IPS-15b (cell line): ENCODE measurements around the gene C1orf232.

Source experiments
- H3K27me3 ChIP-seq: one replicate; pipeline ENCODE4 v1.6.1; 2013; ENCODE audit warnings: low read length; ENCODE audit not compliant: control insufficient read depth, insufficient read depth
- H3K36me3 ChIP-seq: one replicate; pipeline ENCODE4 v1.6.1; 2013; ENCODE audit warnings: low read length; ENCODE audit not compliant: control insufficient read depth, insufficient read depth
- H3K4me1 ChIP-seq: one replicate; pipeline ENCODE4 v1.6.1; 2013; ENCODE audit warnings: mild to moderate bottlenecking, low read length; ENCODE audit not compliant: control insufficient read depth, insufficient read depth
- H3K4me3 ChIP-seq: one replicate; pipeline ENCODE4 v1.5.1; 2013; ENCODE audit warnings: low read depth, low read length
- H3K9ac ChIP-seq: one replicate; pipeline ENCODE4 v1.6.1; 2013; ENCODE audit warnings: low read depth, mild to moderate bottlenecking, low read length
- H3K9me3 ChIP-seq: one replicate; pipeline ENCODE4 v1.6.1; 2013; ENCODE audit warnings: mild to moderate bottlenecking, low read length; ENCODE audit not compliant: control insufficient read depth, insufficient read depth

The C1orf232 gene

DNA sequence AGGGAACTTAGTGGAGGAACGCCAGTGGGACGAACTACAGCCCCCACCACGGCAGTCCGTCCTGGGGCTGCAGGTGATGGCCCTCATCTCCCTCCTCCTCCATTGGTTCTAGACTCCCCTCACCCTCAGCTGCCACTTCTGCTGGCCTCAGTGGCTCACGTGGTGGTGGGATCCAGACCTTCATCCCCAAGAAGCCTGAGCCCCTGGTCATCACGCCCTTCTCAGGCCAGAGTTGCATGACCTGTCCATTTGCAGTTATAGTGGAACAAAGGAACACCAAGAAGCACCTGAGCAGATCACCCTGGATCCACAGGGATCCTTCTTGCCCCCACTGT lies 22.8 kb downstream of the C1orf232 start:
- Histone ChIP-seq H3K4me3 (no peak overlapping the region), H3K27me3 (peaks cover 36% of the 10 kb centered on the region), H3K9me3 (no peaks in the 10 kb centered on the region), H3K36me3 (no peaks in the 10 kb centered on the region), H3K4me1 (no peaks in the 10 kb centered on the region), H3K9ac (no peak overlapping the region)

DNA sequence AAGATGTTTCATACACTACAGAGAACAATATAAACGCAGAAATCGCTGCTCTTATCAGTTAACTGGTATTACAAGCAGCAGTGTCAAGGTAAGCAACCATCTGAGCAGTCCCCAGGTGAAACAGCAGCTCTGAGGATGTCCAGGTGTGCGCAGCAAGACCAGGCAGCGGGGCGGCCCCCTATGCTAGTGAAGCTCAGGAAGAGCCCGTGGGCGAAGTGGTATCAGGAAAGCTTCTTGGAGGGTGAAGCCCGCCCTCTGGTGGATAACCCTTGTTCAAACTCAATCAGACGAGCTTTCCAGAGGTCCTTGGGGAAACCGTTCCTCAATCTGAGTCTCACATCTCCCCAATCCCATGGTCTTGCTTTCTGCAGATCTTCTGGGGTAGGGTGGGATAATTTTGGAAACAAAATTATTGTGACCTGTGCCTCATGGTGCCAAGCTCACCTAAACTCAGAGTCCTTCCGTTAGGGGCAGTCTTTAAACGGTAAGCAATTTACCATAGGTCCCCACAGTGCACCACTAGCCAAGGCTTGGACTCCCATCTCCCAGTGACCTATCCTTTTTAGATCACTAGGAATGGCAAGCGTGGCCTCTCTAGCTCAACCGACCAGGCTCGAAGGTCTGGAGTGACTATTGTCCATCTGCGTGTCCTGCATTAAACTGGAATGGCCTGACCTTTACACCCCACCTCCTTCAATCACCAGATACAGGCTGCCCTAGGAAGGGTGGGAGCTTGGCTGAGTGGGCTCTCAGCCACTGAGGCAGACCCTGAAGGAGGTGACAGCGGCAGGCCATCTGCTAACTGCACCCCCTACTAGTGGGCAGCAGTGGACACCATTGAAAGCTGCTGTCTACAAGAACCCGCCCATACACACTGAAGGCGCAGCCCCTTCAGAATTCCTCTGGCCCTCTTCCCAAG lies 23.5 kb downstream of the C1orf232 start:
- Histone ChIP-seq H3K4me1 (no peaks in the 10 kb centered on the region), H3K4me3 (no peak overlapping the region), H3K9ac (no peak overlapping the region)

DNA sequence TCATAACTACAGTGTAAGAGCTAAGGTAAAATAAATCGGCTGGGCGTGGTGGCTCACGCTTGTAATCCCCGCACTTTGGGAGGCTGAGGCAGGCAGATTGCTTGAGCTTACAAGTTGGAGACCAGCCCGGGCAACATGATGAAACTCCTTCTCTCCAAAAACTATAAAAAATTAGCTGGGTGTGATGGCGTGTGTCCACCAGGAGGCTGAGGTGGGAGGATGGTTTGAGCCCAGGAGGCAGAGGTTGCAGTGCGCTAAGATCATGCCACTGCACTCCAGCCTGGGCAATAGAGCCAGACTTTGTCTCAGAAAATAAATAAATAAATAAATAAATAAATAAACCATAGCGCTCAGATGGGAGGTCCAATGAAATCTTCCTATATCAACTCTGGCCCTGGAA lies 26.6 kb downstream of the C1orf232 start:
- Histone ChIP-seq H3K9ac (no peak overlapping the region), H3K4me1 (no peaks in the 10 kb centered on the region), H3K27me3 (peaks cover 12% of the 10 kb centered on the region), H3K36me3 (no peaks in the 10 kb centered on the region), H3K9me3 (no peaks in the 10 kb centered on the region), H3K4me3 (no peak overlapping the region)

More for the DNA sequence above, 23.5 kb downstream of the C1orf232 start:
- Histone ChIP-seq H3K9me3 (no peaks in the 10 kb centered on the region), H3K27me3 (peaks cover 31% of the 10 kb centered on the region), H3K36me3 (no peaks in the 10 kb centered on the region)

DNA sequence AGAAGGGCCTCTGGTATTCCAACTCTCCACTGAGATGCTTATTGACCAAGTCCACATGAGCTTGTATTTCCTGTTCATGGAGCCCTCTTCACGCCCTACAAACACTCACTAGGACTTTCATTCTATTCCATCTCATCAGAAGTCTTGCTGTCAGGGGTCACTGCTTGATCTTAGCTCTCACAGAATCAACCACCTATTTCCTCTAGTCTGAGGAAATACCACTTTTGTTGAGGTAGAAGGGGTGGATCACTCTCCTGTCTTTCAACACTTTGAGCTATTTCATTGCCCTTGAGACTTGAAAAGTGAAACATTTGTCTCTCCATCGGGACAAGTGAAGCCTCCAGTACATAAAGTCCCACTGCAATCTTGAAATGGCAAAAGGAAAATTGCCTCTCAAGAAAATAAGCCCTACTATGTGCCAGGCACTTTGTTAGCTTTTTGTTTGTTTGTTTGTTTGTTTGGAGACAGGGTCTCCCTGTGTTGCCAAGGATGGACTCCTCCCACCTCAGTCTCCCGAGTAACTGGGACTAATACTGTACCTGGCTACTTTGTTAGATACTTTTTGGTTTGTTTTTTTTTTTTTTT lies 29.7 kb downstream of the C1orf232 start:
- Histone ChIP-seq H3K4me3 (no peak overlapping the region), H3K9ac (no peak overlapping the region), H3K4me1 (no peaks in the 10 kb centered on the region), H3K27me3 (no peaks in the 10 kb centered on the region), H3K36me3 (no peaks in the 10 kb centered on the region), H3K9me3 (no peaks in the 10 kb centered on the region)

DNA sequence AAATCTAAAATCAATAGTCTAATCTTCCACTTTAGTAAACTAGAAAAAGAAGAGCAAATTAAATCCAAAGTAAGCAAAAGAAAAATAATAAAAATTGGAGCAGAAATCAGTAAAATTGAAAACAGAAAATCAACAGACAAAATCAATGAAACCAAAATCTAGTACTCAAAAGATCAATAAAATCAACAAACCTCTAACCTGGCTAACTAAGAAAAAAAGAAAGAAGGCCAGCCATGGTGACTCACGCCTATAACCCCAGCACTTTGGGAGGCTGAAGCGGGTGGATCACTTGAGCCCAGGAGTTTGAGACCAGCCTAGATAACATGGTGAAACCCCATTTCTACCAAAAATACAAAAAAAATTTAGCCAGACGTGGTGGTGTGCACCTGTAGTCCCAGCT lies 34.3 kb downstream of the C1orf232 start:
- Histone ChIP-seq H3K9ac (no peak overlapping the region), H3K27me3 (no peaks in the 10 kb centered on the region), H3K9me3 (no peaks in the 10 kb centered on the region), H3K4me3 (no peak overlapping the region), H3K4me1 (no peaks in the 10 kb centered on the region), H3K36me3 (no peaks in the 10 kb centered on the region)

DNA sequence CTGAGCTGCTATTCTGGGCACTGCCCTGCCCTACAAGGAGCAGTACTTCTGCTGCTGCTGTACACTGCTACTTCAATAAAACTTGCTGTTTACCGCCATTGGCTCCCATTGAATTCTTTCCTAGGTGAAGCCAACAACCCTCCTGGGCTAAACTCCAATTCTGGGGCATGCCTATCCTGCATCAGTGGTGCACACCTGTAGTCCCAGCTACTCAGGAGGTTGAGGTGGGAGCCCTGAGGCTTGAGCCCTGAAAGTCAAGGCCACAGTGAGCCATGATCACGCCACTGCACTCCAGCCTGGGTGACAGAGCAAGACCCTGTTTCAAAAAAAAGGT lies 36.0 kb downstream of the C1orf232 start:
- Histone ChIP-seq H3K4me1 (no peaks in the 10 kb centered on the region), H3K4me3 (no peak overlapping the region), H3K36me3 (no peaks in the 10 kb centered on the region), H3K27me3 (no peaks in the 10 kb centered on the region), H3K9ac (no peak overlapping the region), H3K9me3 (no peaks in the 10 kb centered on the region)

DNA sequence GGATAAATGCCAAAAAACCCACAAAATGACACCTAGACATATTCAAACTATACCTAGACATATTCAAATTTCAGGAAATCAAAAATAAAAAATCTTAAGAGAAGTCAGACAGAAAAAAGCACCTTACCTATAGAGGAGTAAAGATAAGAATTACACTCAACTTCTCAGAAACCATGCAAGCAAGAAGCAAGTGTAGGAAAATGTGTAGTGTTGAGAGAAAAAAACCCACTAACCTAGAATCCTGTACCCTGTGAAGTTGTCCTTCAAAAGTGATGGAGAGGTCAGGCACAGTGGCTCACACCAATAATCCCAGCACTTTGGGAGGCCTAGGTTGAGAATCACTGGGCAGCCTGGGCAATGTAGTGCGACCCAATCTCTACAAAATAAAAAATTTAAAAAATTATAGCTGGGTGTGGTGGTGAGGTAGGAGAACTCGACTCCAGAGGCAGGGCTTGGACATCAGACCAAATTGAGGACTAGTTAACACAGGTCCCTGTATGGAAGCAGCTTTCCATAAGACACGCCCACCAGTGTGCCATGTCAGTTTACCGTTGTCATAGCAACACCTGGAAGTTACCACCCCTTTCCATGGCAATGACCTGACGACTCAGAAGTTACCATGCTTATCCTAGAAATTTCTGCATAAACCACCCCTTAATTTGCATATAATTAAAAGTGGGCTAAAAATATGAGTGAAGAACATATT lies 36.5 kb downstream of the C1orf232 start:
- no peaks in the 10 kb centered on the region for H3K36me3 ChIP-seq
- no peaks in the 10 kb centered on the region for H3K27me3 ChIP-seq
- H3K9me3 ChIP-seq = no peaks in the 10 kb centered on the region
- H3K9ac ChIP-seq = no peak overlapping the region
- no peaks in the 10 kb centered on the region for H3K4me1 ChIP-seq
- no peak overlapping the region for H3K4me3 ChIP-seq

DNA sequence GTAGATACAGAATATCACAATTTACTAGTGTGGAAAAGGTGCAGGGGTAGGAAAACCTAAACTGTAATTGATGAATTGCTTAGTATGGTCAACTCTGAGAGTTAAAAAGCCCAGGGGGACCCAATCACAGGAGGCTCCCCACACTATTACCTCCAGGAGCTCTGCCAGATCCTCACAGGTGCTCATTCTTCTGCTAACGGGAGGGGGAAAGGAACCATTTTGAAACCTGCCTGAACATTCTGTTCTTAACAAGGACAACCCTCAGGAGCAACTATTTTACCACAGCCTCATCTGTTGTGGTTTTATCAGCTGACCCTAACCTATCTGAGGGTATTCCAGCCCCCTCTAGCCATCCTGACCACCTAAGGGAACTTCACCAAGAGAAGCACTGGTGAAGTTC lies 38.1 kb downstream of the C1orf232 start:
- no peak overlapping the region for H3K9ac ChIP-seq
- H3K27me3 ChIP-seq = no peaks in the 10 kb centered on the region
- H3K4me1 ChIP-seq = peaks cover 4% of the 10 kb centered on the region
- no peak overlapping the region for H3K4me3 ChIP-seq
- no peaks in the 10 kb centered on the region for H3K9me3 ChIP-seq
- H3K36me3 ChIP-seq = no peaks in the 10 kb centered on the region

DNA sequence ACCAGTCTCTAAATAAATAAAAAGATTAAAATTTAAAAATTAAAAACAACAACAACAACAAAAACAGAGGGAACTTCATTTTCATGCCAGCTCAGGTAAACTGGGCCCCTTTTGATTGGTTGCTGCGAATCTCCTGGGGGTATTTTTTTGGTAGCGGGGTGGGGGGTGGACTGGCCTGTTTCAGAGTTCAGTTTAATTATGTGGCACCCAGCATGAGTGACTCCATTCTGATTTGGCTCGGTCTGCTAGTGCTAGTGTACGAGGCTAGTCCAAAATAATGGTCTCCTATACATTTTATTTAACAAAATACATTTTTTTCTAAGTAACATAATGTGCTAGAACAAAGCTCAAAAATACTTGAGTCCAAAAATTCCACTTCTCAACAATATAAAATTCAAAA lies 39.0 kb downstream of the C1orf232 start:
- Histone ChIP-seq H3K4me1 (peaks cover 4% of the 10 kb centered on the region), H3K9me3 (no peaks in the 10 kb centered on the region), H3K9ac (no peak overlapping the region), H3K36me3 (no peaks in the 10 kb centered on the region), H3K4me3 (no peak overlapping the region), H3K27me3 (no peaks in the 10 kb centered on the region)

DNA sequence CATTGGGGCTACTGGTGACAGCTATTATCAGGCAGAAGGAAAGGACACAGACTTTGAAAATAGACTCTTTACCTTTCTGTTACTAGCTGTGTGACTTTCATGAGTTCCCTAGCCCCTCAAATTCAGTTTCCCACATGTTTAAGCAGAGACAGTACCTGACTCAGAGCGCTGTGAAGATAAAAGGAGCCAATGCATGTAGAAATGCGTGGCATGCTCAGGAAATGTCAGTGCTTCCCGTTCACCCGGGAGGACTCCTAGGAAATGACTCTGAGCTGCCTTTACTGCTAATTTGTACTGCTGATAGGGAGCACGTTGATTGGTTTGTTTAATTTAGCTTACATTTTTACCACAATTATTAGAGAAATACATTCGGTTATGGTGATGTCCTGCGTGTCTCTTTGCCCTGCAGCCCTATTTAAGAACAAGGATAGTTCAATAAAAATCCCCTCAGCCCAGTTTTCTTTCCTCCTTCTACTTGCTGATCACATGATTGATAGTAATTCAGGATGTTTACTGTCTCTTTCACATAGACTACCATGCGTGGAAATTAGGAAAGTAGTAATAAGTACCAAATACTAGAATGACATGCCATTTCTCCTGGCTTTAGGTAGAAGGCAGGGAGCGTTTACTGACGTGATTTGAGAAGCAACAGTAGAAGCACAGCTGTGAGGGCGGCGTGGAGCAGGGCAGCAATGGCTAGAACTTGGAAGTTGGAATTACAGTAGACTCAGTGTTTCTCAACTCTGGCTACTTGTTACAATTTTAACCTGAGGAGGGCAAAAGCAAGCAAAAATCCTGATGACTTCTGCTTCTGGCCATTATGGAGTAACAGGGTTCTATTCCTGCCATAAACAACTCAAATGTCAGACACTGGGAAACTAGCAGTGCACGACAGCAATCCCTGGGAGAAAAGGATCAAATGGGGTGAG lies 41.3 kb downstream of the C1orf232 start:
- Histone ChIP-seq H3K4me3 (no peak overlapping the region), H3K9me3 (no peaks in the 10 kb centered on the region), H3K27me3 (no peaks in the 10 kb centered on the region), H3K36me3 (no peaks in the 10 kb centered on the region), H3K9ac (no peak overlapping the region), H3K4me1 (peaks cover 4% of the 10 kb centered on the region)

DNA sequence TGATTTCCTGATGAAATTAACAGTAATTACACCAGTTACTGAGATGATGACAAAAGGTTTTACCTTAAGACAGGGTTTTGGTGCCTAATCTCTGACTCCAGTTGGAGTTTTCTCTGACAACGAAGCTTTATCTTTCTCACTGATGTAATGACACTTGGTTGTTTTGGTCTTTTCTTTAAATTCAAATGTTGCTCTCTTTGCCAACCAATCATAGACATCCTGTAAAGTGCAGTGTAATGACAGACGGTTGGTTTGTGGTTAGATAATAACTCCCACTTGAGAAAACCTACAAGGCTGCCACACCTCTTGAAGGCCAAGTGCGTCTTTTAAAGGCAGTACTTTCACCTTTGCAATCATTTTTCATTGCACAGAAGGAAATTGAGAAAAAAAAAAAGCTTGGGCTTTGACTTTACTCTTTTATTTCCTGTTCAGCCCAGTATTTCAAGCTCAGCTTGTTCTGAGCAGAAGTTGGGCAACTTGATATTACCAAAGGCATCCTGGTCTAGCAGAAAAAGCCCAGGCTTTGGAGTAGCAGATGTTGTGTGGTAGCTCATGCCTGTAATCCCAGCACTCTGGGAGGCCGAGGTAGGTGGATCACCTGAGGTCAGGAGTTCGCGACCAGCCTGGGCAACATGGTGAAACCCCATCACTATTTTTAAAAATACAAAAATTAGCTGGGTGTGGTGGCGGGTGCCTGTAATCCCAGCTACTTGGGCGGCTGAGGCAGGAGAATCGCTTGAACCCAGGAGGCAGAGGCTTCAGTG lies 42.3 kb downstream of the C1orf232 start:
- H3K9ac ChIP-seq = no peak overlapping the region
- peaks cover 4% of the 10 kb centered on the region for H3K4me1 ChIP-seq
- no peaks in the 10 kb centered on the region for H3K27me3 ChIP-seq
- no peaks in the 10 kb centered on the region for H3K36me3 ChIP-seq
- no peaks in the 10 kb centered on the region for H3K9me3 ChIP-seq
- no peak overlapping the region for H3K4me3 ChIP-seq
